Measurements from ENCODE around the gene DIAPH3.

DNA sequence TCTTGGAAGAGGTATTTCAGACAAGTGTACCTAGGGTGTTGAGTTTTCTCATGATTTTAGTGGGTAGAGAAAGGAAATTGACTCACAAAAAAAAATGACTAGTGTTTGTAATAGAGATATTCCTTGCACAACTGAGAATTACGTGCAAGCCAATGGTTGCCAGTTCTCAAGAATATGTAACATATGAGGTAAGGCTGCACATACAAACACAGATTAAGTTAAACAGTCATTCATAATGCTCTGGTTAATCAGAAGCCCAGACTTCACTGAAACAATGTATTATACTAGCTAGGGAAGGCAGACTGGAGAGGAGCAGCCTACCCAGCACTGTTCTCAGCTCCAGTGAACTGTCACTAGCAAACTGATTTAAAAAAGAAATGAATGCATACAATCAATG, 418.3 kb downstream of the DIAPH3 start:
- TF ChIP-seq, protein P1, sequence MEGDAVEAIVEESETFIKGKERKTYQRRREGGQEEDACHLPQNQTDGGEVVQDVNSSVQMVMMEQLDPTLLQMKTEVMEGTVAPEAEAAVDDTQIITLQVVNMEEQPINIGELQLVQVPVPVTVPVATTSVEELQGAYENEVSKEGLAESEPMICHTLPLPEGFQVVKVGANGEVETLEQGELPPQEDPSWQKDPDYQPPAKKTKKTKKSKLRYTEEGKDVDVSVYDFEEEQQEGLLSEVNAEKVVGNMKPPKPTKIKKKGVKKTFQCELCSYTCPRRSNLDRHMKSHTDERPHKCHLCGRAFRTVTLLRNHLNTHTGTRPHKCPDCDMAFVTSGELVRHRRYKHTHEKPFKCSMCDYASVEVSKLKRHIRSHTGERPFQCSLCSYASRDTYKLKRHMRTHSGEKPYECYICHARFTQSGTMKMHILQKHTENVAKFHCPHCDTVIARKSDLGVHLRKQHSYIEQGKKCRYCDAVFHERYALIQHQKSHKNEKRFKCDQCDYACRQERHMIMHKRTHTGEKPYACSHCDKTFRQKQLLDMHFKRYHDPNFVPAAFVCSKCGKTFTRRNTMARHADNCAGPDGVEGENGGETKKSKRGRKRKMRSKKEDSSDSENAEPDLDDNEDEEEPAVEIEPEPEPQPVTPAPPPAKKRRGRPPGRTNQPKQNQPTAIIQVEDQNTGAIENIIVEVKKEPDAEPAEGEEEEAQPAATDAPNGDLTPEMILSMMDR (conservative IDR thresholded peaks at IDR 0.05; ENCODE audit: low read depth, low read length): no peak
- TF ChIP-seq EZH2 (IDR thresholded peaks at IDR 0.05; ENCODE audit: borderline replicate concordance, low read depth, low read length, poor library complexity, severe bottlenecking): no peak

Measured in A673 (cell line).